GM12872 (cell line): ENCODE results near the gene PIK3CA.

Experiments
- TF ChIP-seq, protein P1 (sequence below): IDR thresholded peaks from 3 replicates; pipeline ENCODE4 v1.5.1; 2011; ENCODE audit warnings: low read depth, mild to moderate bottlenecking, low read length, moderate library complexity; ENCODE audit not compliant: insufficient read depth

Gene PIK3CA

DNA sequence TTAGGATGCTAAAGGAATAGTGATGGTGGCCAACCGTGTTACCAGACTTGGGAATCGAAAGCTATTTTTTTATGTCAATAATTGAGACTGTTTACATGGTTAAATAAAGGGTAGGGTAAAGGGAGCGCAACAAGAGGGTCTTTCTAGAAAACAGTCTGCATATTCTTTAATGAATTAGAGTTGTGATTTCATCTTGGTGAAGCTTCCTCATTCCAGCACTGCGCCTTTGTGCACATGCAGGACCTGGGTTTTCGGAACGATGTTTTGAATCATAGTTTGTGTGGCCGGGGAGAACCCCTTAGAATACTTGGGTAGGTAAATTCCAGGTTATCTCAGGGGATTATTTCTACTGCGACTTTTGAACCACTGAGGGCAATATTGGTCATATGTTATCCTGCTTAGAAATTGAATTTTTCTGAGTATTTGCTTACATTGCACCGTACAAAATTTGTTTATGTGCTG is 1.3 kb downstream of the PIK3CA start:
- TF ChIP-seq, protein P1, sequence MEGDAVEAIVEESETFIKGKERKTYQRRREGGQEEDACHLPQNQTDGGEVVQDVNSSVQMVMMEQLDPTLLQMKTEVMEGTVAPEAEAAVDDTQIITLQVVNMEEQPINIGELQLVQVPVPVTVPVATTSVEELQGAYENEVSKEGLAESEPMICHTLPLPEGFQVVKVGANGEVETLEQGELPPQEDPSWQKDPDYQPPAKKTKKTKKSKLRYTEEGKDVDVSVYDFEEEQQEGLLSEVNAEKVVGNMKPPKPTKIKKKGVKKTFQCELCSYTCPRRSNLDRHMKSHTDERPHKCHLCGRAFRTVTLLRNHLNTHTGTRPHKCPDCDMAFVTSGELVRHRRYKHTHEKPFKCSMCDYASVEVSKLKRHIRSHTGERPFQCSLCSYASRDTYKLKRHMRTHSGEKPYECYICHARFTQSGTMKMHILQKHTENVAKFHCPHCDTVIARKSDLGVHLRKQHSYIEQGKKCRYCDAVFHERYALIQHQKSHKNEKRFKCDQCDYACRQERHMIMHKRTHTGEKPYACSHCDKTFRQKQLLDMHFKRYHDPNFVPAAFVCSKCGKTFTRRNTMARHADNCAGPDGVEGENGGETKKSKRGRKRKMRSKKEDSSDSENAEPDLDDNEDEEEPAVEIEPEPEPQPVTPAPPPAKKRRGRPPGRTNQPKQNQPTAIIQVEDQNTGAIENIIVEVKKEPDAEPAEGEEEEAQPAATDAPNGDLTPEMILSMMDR = no peak

DNA sequence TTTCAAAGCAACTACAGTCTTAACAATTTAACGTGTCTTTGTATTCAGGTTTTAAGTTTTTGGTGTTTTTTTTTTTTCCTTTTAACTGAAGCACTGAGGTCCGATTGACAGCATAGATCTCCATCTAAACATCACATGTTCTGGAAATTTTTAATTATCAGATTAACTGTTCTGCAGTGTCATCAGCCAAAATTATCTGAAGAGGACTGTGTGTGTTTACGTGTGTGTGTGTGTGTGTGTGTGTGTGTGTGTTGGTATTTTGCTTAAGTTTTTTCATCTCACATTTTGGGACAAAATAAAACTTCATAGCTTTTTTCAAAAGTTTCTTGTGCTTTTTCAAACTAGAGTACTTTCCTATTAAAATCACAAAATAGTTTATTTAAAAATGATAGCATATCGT is 1.8 kb downstream of the PIK3CA start:
- TF ChIP-seq, protein P1 = no peak

DNA sequence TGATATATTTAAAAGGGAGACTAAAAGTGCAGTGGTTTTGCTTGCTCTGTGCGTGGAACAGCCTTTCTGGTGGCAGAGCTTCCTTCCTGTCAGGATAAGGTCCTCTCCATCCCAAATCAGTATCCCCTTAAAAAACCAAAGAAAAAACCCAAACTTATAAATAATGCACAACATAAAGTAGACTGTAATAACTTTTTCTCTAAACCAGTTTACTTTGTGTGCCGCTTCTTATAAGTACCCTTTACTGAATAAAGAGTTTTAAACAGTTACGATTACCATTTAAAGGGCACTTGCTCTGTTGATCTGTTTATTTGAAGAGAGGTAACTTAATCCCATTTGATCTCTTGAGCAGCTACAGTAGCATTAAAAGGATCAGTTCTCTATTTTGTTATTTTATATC is 2.5 kb downstream of the PIK3CA start:
- TF ChIP-seq, protein P1 = no peak

DNA sequence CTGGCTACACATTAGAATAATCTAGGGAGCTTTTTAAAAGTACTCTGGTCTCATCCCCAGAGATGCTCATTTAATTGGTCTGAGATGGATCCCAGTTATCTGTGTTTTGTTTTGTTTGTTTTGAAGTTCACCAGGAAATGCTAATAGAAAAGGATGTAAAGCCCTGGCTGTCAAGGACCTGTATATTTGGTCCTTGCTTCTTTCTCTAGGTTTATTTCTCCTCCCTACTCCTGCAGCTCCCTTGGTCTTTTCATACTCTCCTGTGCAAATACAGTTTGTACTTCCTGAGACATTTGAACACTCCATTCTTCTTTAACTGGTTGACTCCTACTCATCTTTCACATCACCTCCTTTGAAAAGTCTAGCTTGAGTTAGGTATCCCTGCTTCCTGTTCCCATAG is 3.3 kb downstream of the PIK3CA start:
- TF ChIP-seq, protein P1 = no peak

DNA sequence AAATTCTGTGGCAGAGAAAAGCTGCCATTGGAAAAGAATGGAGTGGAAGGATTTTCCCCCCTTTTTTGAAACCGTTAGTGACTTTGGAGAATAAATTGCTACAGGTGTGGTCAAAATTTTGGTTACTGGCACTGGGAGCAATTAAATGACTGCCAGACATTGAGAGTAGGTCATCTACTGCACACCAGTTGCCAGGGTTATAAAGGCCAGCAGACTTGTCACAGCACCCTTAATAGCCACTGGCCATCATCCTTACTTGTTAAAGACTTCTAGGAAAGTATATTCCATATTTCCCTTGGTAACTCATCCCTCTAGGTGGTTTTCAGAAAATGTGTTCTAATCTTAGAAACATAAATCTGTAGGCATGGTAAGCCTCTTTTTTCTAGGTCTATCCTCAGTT is 8.0 kb downstream of the PIK3CA start:
- TF ChIP-seq, protein P1 = no peak

DNA sequence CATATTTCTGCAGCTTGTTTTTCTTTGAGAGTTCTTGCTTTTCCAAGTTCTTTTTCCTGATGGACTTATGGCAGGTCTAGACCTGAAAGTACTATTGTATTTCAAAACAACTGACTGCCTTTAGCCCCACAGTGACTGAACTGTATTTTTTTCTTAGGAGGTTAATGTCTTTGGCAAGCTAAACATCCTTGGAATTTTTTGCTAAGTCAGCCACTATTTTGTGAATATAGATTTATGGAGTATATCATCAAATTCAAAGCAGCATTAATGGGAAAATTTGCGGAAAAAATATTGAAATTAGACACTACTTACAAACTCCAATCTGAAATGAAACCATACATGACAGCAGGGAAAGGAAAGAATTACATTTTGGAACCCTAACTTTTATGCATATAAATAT is 8.6 kb downstream of the PIK3CA start:
- TF ChIP-seq, protein P1 = no peak

DNA sequence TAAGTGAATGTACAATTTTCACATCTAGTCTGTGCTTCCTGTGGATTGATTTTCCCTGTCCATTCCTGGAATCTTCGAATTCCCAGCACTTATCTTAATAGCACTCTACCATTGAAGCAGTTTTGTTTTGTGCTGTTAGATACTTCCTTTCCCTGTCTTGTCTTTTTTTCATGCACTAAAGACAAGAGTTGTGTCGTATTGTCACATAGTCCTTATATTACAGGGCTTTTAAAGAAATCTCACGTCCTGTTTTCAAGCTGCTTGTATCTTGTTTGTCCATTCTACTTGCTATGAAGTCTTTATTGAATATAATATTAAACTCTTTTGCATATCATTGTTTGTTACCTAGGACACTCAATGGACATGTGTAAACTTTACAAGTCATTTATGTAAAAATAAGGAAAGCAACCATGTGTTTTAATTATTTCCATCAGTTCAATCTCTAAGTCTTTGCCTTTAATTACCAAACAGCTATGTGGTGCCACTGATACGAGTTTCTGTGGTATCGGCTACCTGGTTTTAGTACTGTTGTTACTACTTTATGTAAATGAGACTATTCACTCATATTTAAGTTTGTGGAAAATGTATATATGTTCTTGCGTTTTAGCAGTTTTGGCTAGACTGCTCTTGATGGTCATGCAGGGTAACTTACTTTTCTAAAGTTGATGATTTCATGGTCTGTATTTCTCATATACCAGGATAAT is 10.3 kb downstream of the PIK3CA start:
- TF ChIP-seq, protein P1 = no peak
